Astrocyte (in vitro differentiated cells and primary cell): ENCODE measurements around the gene SPSB2. TPM values are rescaled to one million over a fixed set of nuclear protein-coding genes. Genes with fewer than 3 reads are reported as not detected.
"Not testable (repeated sequence)": the region's sequence is repeated elsewhere in the genome, so short reads cannot be mapped to it uniquely, and the experiment has no call there.

Experiments
- DNase-seq: peaks from one replicate; pipeline ENCODE4 v3.0.0-alpha.2; 2010; ENCODE audit warnings: low read depth
- FAIRE-seq: peaks from 2 replicates; lab custom pipeline; 2011; peaks lifted over from hg19 to GRCh38; lab: Jason Lieb, UNC
- H2AFZ ChIP-seq: 2 replicates; pipeline ENCODE4 v1.6.0; 2012; ENCODE audit warnings: low read depth, low read length, inconsistent platforms
- H3K27ac ChIP-seq: 2 replicates; pipeline ENCODE4 v1.5.1; 2011; ENCODE audit warnings: low read depth, low read length, inconsistent platforms
- H3K27me3 ChIP-seq: 2 replicates; pipeline ENCODE4 v1.6.0; 2011; ENCODE audit warnings: low read length, inconsistent platforms; ENCODE audit not compliant: insufficient read depth
- H3K36me3 ChIP-seq: 2 replicates; pipeline ENCODE4 v1.5.1; 2011; ENCODE audit warnings: low read length, inconsistent platforms; ENCODE audit not compliant: insufficient read depth
- H3K4me1 ChIP-seq: 2 replicates; pipeline ENCODE4 v1.5.1; 2011; ENCODE audit warnings: low read length, inconsistent platforms; ENCODE audit not compliant: insufficient read depth
- H3K4me2 ChIP-seq: 2 replicates; pipeline ENCODE4 v1.6.0; 2012; ENCODE audit warnings: low read length, inconsistent platforms
- H3K4me3 ChIP-seq: 2 replicates; pipeline ENCODE4 v1.5.1; 2011; ENCODE audit warnings: low read depth, mild to moderate bottlenecking, low read length, inconsistent platforms; ENCODE audit not compliant: insufficient read depth
- H3K79me2 ChIP-seq: 2 replicates; pipeline ENCODE4 v1.6.0; 2012; ENCODE audit warnings: mild to moderate bottlenecking, low read length, inconsistent platforms; ENCODE audit not compliant: insufficient read depth
- H3K9ac ChIP-seq: 2 replicates; pipeline ENCODE4 v1.6.0; 2012; ENCODE audit warnings: mild to moderate bottlenecking, low read length, inconsistent platforms
- H3K9me3 ChIP-seq: 2 replicates; pipeline ENCODE4 v1.5.1; 2012; ENCODE audit warnings: low read depth, mild to moderate bottlenecking, low read length, inconsistent platforms; ENCODE audit not compliant: insufficient read depth
- H4K20me1 ChIP-seq: 2 replicates; pipeline ENCODE4 v1.6.0; 2012; ENCODE audit warnings: low read length, inconsistent platforms; ENCODE audit not compliant: insufficient read depth
- H3K27ac Mint-ChIP-seq: one replicate; pipeline ENCODE4 v1.8.0; 2021; ENCODE audit warnings: mild to moderate bottlenecking, mixed read lengths; ENCODE audit not compliant: unreplicated experiment
- H3K27me3 Mint-ChIP-seq: one replicate; pipeline ENCODE4 v1.8.0; 2021; ENCODE audit warnings: low read depth, mixed read lengths; ENCODE audit not compliant: unreplicated experiment
- H3K36me3 Mint-ChIP-seq: one replicate; pipeline ENCODE4 v1.8.0; 2021; ENCODE audit warnings: low read depth, mixed read lengths; ENCODE audit not compliant: unreplicated experiment
- H3K4me1 Mint-ChIP-seq: one replicate; pipeline ENCODE4 v1.8.0; 2021; ENCODE audit warnings: low read depth, mixed read lengths; ENCODE audit not compliant: unreplicated experiment
- H3K4me3 Mint-ChIP-seq: one replicate; pipeline ENCODE4 v1.8.0; 2021; ENCODE audit warnings: mild to moderate bottlenecking, moderate library complexity, mixed read lengths; ENCODE audit not compliant: unreplicated experiment
- H3K9me3 Mint-ChIP-seq: one replicate; pipeline ENCODE4 v1.8.0; 2021; ENCODE audit warnings: mild to moderate bottlenecking, mixed read lengths; ENCODE audit not compliant: unreplicated experiment
- EZH2 ChIP-seq: IDR thresholded peaks from 2 replicates; pipeline ENCODE4 v1.6.1; 2012; ENCODE audit warnings: mild to moderate bottlenecking, low read length, inconsistent platforms; ENCODE audit not compliant: insufficient read depth
- total RNA-seq: library from RNA; stranded (reverse); gene quantifications from 2 replicates; pipeline ENCODE4 v1.2.1, GENCODE V29; 2021
- TF ChIP-seq, protein P1 (sequence below): IDR thresholded peaks from 2 replicates; pipeline ENCODE4 v1.5.1; 2011; ENCODE audit warnings: low read depth, mild to moderate bottlenecking, inconsistent platforms, low read length, moderate library complexity; ENCODE audit not compliant: insufficient read depth

Gene SPSB2
- total RNA-seq, 1 donor from 2014 or later, result 4.9 TPM

DNA sequence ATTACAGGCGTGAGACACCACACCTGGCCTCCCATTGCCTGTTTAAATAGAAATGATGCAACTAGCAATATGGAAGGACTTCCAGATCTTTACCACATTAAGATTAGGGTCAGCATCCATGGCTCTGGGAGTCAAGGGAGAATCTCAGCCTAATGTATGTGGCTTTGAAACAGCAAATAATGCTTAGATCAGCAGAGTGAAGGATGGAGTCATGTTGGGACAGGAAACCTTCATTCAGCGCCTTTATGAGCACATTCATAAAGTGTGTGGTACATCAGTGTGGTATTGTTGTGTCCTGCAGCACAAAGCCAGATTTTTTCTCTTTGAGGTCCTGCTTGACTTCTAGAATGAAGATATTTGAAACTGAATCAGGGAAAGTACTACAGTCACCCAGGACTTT, 15.3 kb upstream of the SPSB2 start:
- Histone ChIP-seq H3K4me1 (peaks cover 12% of the 10 kb centered on the region), H4K20me1 (no peaks in the 10 kb centered on the region), H3K9ac (no peak overlapping the region), H3K4me2 (no peak overlapping the region), H3K27me3 (no peaks in the 10 kb centered on the region), H3K27ac (no peak overlapping the region), H3K79me2 (no peaks in the 10 kb centered on the region), H3K4me3 (no peak overlapping the region), H3K36me3 (no peaks in the 10 kb centered on the region), H3K9me3 (no peaks in the 10 kb centered on the region), H2AFZ (no peak overlapping the region)
- Mint-ChIP-seq H3K9me3 (no peaks in the 10 kb centered on the region), H3K4me1 (peaks cover 2% of the 10 kb centered on the region), H3K27me3 (no peaks in the 10 kb centered on the region), H3K4me3 (no peak overlapping the region), H3K36me3 (peaks cover 8% of the 10 kb centered on the region), H3K27ac (no peak overlapping the region)
- FAIRE-seq, result no peak
- TF ChIP-seq EZH2, result no peak
- TF ChIP-seq, protein P1, sequence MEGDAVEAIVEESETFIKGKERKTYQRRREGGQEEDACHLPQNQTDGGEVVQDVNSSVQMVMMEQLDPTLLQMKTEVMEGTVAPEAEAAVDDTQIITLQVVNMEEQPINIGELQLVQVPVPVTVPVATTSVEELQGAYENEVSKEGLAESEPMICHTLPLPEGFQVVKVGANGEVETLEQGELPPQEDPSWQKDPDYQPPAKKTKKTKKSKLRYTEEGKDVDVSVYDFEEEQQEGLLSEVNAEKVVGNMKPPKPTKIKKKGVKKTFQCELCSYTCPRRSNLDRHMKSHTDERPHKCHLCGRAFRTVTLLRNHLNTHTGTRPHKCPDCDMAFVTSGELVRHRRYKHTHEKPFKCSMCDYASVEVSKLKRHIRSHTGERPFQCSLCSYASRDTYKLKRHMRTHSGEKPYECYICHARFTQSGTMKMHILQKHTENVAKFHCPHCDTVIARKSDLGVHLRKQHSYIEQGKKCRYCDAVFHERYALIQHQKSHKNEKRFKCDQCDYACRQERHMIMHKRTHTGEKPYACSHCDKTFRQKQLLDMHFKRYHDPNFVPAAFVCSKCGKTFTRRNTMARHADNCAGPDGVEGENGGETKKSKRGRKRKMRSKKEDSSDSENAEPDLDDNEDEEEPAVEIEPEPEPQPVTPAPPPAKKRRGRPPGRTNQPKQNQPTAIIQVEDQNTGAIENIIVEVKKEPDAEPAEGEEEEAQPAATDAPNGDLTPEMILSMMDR, result no peak
- DNase-seq, result no peak

DNA sequence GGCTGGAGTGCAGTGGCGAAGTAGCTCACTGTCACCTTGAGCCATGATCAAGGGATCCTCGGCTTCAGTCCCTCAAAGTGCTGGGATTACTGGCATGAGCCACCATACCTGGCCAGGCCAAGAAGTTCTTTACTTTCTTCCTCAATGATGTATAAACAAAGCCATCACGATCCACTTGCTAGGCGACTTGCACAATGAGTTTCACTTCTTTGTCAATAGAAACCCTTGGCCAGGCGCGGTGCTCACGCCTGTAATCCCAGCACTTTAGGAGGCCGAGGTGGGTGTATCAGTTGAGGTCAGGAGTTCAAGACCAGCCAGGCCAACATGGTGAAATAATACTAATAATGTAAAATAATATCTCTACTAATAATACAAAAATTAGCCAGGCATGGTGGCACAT, 14.4 kb upstream of the SPSB2 start:
- H3K36me3 ChIP-seq, result no peaks in the 10 kb centered on the region
- H3K9ac ChIP-seq, result no peak overlapping the region
- no peak overlapping the region for H2AFZ ChIP-seq
- H3K27ac Mint-ChIP-seq, result no peak overlapping the region
- H4K20me1 ChIP-seq, result no peaks in the 10 kb centered on the region
- no peak overlapping the region for H3K4me2 ChIP-seq
- H3K9me3 Mint-ChIP-seq, result no peaks in the 10 kb centered on the region
- H3K9me3 ChIP-seq, result no peaks in the 10 kb centered on the region
- H3K4me1 ChIP-seq, result peaks cover 12% of the 10 kb centered on the region
- FAIRE-seq (no peak), DNase-seq (no peak)
- TF ChIP-seq EZH2, result no peak
- TF ChIP-seq, protein P1, result no peak
- no peaks in the 10 kb centered on the region for H3K27me3 Mint-ChIP-seq
- peaks cover 2% of the 10 kb centered on the region for H3K4me1 Mint-ChIP-seq
- no peak overlapping the region for H3K4me3 Mint-ChIP-seq
- H3K27me3 ChIP-seq, result no peaks in the 10 kb centered on the region
- no peak overlapping the region for H3K4me3 ChIP-seq
- peaks cover 10% of the 10 kb centered on the region for H3K36me3 Mint-ChIP-seq
- H3K79me2 ChIP-seq, result no peaks in the 10 kb centered on the region
- no peak overlapping the region for H3K27ac ChIP-seq

DNA sequence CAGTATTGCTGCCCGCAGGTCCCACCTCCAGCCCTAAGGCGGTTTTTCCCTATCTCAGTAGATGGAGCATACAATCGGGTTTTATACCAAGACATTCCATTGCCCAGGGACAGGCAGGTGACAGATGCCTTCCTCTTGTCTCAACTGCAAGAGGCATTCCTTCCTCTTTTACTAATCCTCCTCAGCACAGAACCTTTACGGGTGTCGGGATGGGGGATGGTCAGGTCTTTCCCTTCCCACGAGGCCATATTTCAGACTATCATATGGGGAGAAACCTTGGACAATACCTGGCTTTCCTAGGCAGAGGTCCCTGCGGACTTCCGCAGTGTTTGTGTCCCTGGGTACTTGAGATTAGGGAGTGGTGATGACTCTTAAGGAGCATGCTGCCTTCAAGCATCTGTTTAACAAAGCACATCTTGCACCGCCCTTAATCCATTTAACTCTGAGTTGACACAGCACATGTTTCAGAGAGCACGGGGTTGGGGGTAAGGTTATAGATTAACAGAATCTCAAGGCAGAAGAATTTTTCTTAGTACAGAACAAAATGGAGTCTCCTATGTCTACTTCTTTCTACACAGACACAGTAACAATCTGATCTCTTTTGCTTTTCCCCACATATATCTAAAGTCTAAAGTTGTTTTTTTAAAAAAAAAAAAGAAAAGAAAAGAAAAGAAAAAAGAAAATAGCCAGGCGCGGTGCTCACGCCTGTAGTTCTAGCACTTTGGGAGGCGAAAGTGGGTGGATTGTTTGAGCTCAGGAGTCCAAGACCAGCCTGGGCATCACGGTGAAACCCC, 13.3 kb upstream of the SPSB2 start:
- H3K9me3 Mint-ChIP-seq, H2AFZ ChIP-seq, H3K79me2 ChIP-seq, H3K36me3 Mint-ChIP-seq, H3K27me3 ChIP-seq, H3K27ac Mint-ChIP-seq, H3K36me3 ChIP-seq, H3K9me3 ChIP-seq, H3K27ac ChIP-seq, H3K27me3 Mint-ChIP-seq, H3K9ac ChIP-seq, H3K4me1 ChIP-seq, H3K4me3 ChIP-seq, DNase-seq, H3K4me1 Mint-ChIP-seq, FAIRE-seq, H3K4me2 ChIP-seq, H4K20me1 ChIP-seq: not testable (repeated sequence)
- H3K4me3 Mint-ChIP-seq, result peak overlapping the region; percentile 14
